Measurements from ENCODE around the gene HMBS.

The HMBS gene

GRCh38 chr11:119077839-119078238 lies 6.8 kb upstream of the HMBS start:
- no peak for DNase-seq

- no peak for DNase-seq
Measured at GRCh38 chr11:119078675-119079420, 5.8 kb upstream of the HMBS start.

- no peak for DNase-seq
Measured at GRCh38 chr11:119081682-119082260, 2.9 kb upstream of the HMBS start.

GRCh38 chr11:119085437-119085847 lies 761 bp downstream of the HMBS start:
- no peak for DNase-seq

- DNase-seq: no peak
Measured at GRCh38 chr11:119087123-119087522, 2.4 kb downstream of the HMBS start.

GRCh38 chr11:119087747-119088241 lies 3.1 kb downstream of the HMBS start:
- DNase-seq: no peak

GRCh38 chr11:119088406-119088805 lies 3.7 kb downstream of the HMBS start:
- no peak for DNase-seq

GRCh38 chr11:119089319-119089718 lies 4.6 kb downstream of the HMBS start:
- DNase-seq: no peak

GRCh38 chr11:119091178-119091577 lies 6.5 kb downstream of the HMBS start:
- DNase-seq: no peak

GRCh38 chr11:119091966-119092879 lies 7.5 kb downstream of the HMBS start:
- no peak for DNase-seq

- no peak for DNase-seq
Measured at GRCh38 chr11:119092880-119093842, 8.5 kb downstream of the HMBS start.

GRCh38 chr11:119093942-119094815 lies 9.5 kb downstream of the HMBS start:
- no peak for DNase-seq

GRCh38 chr11:119094816-119095065 lies 10.1 kb downstream of the HMBS start:
- peak; percentile 72 for DNase-seq

GRCh38 chr11:119095066-119095880 lies 10.6 kb downstream of the HMBS start:
- DNase-seq: peak; percentile 99

- no peak for DNase-seq
Measured at GRCh38 chr11:119099711-119100110, 15.0 kb downstream of the HMBS start.

- no peak for DNase-seq
Measured at GRCh38 chr11:119100246-119100970, 15.7 kb downstream of the HMBS start.

- DNase-seq: no peak
Measured at GRCh38 chr11:119100994-119101758, 16.5 kb downstream of the HMBS start.

GRCh38 chr11:119101759-119102423 lies 17.2 kb downstream of the HMBS start, which contains the start of gene DPAGT1:
Gene DPAGT1, minus strand, starts transcription at chr11:119101853. Its CDS starts 198 bp downstream, at chr11:119101655.
- peak; percentile 80 for DNase-seq

Measured in activated CD4-positive, CD25-positive, alpha-beta regulatory T cell treated with anti-CD3 and anti-CD28 coated beads, Interleukin-2, amount 50 U/mL, for 72 hours (primary cell).